Spleen (tissue), 7 donors: ENCODE measurements around the gene CX3CR1.

Experiments
- POLR2A ChIP-seq, 3 donors: fragments of 450-650 bp; IDR thresholded peaks; one replicate each; pipeline ENCODE4 v1.5.1; 2017; ENCODE audit warnings: antibody characterized with exemption in 3 of 3, mild to moderate bottlenecking in 1 of 3
- POLR2AphosphoS5 ChIP-seq, 3 donors: sonication (generic); formaldehyde crosslinking; IDR thresholded peaks; one replicate each; pipeline ENCODE4 v1.5.1; 2017; ENCODE audit warnings: antibody characterized with exemption in 3 of 3
- TF ChIP-seq, protein P1 (sequence below), 11 experiments: fragments of 200-600 bp in 7 of 11; fragments of 450-650 bp in 4 of 11; sonication (generic) in 4 of 11; IDR thresholded peaks in 8 of 11; conservative IDR thresholded peaks in 3 of 11; 1 replicate in 7 of 11; 2 replicates in 4 of 11; pipeline versions ENCODE4 v1.4.0 to v1.8.0; 2016 to 2021; ENCODE audit warnings: antibody characterized with exemption in 11 of 11, inconsistent platforms in 4 of 11, mild to moderate bottlenecking in 1 of 11
- donor health status: DM: no; HTN: no; CAD: no; lungs with moderate emphysema.
- donor health status: DM: no; HTN: no; CAD: no.
- donor health status: DM: no; HTN: no; CAD: no.

DNA sequence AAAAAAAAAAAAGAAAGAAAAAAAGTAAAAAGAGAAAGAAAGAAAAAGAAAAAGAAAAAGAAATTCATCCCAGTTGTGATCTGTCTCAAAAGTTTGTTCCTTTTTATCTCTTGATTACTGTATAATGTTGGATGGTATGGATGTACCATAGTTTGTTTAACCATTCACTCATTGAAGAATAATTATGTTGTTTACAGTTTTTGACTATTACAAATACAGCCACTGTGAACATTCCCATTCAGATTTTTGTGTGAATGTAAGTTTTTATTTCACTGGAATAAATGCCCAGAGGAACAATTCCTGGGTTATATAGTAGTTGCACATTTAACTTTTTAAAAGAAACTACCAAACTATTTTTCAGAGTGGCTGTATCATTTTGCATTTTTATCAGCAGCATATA is 39.4 kb upstream of the CX3CR1 start:
- TF ChIP-seq, protein P1, sequence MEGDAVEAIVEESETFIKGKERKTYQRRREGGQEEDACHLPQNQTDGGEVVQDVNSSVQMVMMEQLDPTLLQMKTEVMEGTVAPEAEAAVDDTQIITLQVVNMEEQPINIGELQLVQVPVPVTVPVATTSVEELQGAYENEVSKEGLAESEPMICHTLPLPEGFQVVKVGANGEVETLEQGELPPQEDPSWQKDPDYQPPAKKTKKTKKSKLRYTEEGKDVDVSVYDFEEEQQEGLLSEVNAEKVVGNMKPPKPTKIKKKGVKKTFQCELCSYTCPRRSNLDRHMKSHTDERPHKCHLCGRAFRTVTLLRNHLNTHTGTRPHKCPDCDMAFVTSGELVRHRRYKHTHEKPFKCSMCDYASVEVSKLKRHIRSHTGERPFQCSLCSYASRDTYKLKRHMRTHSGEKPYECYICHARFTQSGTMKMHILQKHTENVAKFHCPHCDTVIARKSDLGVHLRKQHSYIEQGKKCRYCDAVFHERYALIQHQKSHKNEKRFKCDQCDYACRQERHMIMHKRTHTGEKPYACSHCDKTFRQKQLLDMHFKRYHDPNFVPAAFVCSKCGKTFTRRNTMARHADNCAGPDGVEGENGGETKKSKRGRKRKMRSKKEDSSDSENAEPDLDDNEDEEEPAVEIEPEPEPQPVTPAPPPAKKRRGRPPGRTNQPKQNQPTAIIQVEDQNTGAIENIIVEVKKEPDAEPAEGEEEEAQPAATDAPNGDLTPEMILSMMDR (IDR thresholded peaks at IDR 0.05 in 8 of 11, conservative IDR thresholded peaks at IDR 0.05 in 3 of 11), result no peak
- no peak for TF ChIP-seq POLR2A (IDR thresholded peaks at IDR 0.05)
- no peak for TF ChIP-seq POLR2AphosphoS5 (IDR thresholded peaks at IDR 0.05)
